Loucy (cell line): ENCODE results near the gene TNC.

ENCODE experiments used
- H2AFZ ChIP-seq: fragments of 200-600 bp; sonication (generic); 2 replicates; pipeline ENCODE4 v1.6.0; 2016; ENCODE audit warnings: antibody characterized with exemption, mild to moderate bottlenecking, low read length, moderate library complexity
- H3F3A ChIP-seq: fragments of 200-600 bp; 2 replicates; pipeline ENCODE4 v1.6.0; 2016; ENCODE audit warnings: antibody characterized with exemption, low read depth, mild to moderate bottlenecking
- H3K27me3 ChIP-seq: fragments of 200-600 bp; sonication (generic); 2 replicates; pipeline ENCODE4 v1.6.1; 2014; ENCODE audit warnings: low read length, mild to moderate bottlenecking; ENCODE audit not compliant: insufficient read depth, poor library complexity, severe bottlenecking
- H3K36me3 ChIP-seq: fragments of 200-600 bp; sonication (generic); 2 replicates; pipeline ENCODE4 v1.6.1; 2016; ENCODE audit warnings: low read length; ENCODE audit not compliant: insufficient read depth
- H3K4me1 ChIP-seq: fragments of 200-600 bp; sonication (generic); 2 replicates; pipeline ENCODE4 v1.5.1; 2014; ENCODE audit warnings: low read length, mild to moderate bottlenecking; ENCODE audit not compliant: insufficient read depth, poor library complexity, severe bottlenecking
- H3K4me2 ChIP-seq: fragments of 200-600 bp; sonication (generic); 2 replicates; pipeline ENCODE4 v1.6.0; 2014; ENCODE audit warnings: antibody characterized with exemption, low read length, low read depth, mild to moderate bottlenecking; ENCODE audit not compliant: poor library complexity, severe bottlenecking
- H3K4me3 ChIP-seq: fragments of 200-600 bp; sonication (generic); 2 replicates; pipeline ENCODE4 v1.5.1; 2014; ENCODE audit warnings: low read length, mild to moderate bottlenecking, mixed read lengths; ENCODE audit not compliant: poor library complexity, severe bottlenecking
- H3K79me2 ChIP-seq: fragments of 200-600 bp; sonication (generic); 2 replicates; pipeline ENCODE4 v1.6.1; 2014; ENCODE audit warnings: low read length; ENCODE audit not compliant: insufficient read depth
- H3K9ac ChIP-seq: fragments of 200-600 bp; sonication (generic); 2 replicates; pipeline ENCODE4 v1.6.0; 2014; ENCODE audit warnings: mild to moderate bottlenecking, low read depth, low read length, moderate library complexity; ENCODE audit not compliant: poor library complexity, severe bottlenecking
- H3K9me2 ChIP-seq: fragments of 200-600 bp; sonication (generic); replicated peaks from 2 replicates; pipeline ENCODE4 v1.6.1; 2016; ENCODE audit warnings: low read depth, low read length, mixed read lengths
- H3K9me3 ChIP-seq: fragments of 200-600 bp; sonication (generic); 2 replicates; pipeline ENCODE4 v1.6.1; 2014; ENCODE audit warnings: mild to moderate bottlenecking, antibody characterized with exemption, low read length, low read depth; ENCODE audit not compliant: insufficient read depth
- H4K20me1 ChIP-seq: fragments of 200-600 bp; sonication (generic); 2 replicates; pipeline ENCODE4 v1.6.0; 2014; ENCODE audit warnings: antibody characterized with exemption, low read length, mild to moderate bottlenecking; ENCODE audit not compliant: insufficient read depth, poor library complexity, severe bottlenecking
- CTCF ChIP-seq: fragments of 200-600 bp; sonication (generic); conservative IDR thresholded peaks from 2 replicates; pipeline ENCODE4 v1.5.1; 2014; ENCODE audit warnings: mild to moderate bottlenecking, antibody characterized with exemption, low read length
- EZH2phosphoT487 ChIP-seq: fragments of 200-600 bp; IDR thresholded peaks from 2 replicates; pipeline ENCODE4 v1.6.1; 2018; ENCODE audit warnings: antibody characterized with exemption, mild to moderate bottlenecking, moderate library complexity, borderline replicate concordance

The TNC gene

GRCh38 chr9:115080242-115080641 is 37.7 kb downstream of the TNC start:
- Histone ChIP-seq H3K9me2 (no peaks in the 10 kb centered on the region), H3F3A (no peaks in the 10 kb centered on the region), H3K4me2 (no peak overlapping the region), H3K4me1 (no peaks in the 10 kb centered on the region), H4K20me1 (no peaks in the 10 kb centered on the region), H3K79me2 (no peaks in the 10 kb centered on the region), H3K4me3 (no peak overlapping the region), H3K9ac (no peak overlapping the region), H3K27me3 (no peaks in the 10 kb centered on the region), H3K36me3 (no peaks in the 10 kb centered on the region), H3K9me3 (no peaks in the 10 kb centered on the region), H2AFZ (no peak overlapping the region)
- no peak for TF ChIP-seq CTCF
- no peak for TF ChIP-seq EZH2phosphoT487

GRCh38 chr9:115079156-115079555 is 38.8 kb downstream of the TNC start:
- H3K4me3 ChIP-seq, result no peak overlapping the region
- H3K27me3 ChIP-seq, result no peaks in the 10 kb centered on the region
- no peaks in the 10 kb centered on the region for H3K4me1 ChIP-seq
- H3K9me3 ChIP-seq, result no peaks in the 10 kb centered on the region
- no peak overlapping the region for H3K9ac ChIP-seq
- H3K36me3 ChIP-seq, result no peaks in the 10 kb centered on the region
- TF ChIP-seq EZH2phosphoT487, result no peak
- no peak for TF ChIP-seq CTCF
- H3K79me2 ChIP-seq, result no peaks in the 10 kb centered on the region
- H3K9me2 ChIP-seq, result no peaks in the 10 kb centered on the region
- H3F3A ChIP-seq, result no peaks in the 10 kb centered on the region
- H2AFZ ChIP-seq, result no peak overlapping the region
- H4K20me1 ChIP-seq, result no peaks in the 10 kb centered on the region
- no peak overlapping the region for H3K4me2 ChIP-seq

DNA sequence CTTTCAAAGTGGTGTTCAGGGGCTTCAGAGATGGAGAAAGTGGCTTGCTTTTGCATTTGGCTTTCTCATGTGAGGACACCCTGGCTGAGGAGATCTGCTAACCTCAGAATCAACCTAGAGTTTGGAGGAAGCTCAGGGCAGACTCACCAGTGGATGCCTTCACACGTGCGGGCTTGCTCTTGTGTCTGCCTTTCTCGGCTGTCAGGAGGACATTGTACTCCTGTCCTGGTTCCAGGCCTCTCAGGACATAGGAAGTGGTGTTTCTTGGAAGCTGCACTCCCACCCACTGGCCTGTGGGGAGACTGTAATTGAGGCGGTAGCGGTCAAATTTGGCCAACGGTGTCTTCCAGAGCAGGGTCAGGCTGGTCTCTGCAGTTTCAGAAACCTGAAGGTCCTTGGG is 44.5 kb downstream of the TNC start:
- H3K9me3 ChIP-seq, result no peaks in the 10 kb centered on the region
- H3K79me2 ChIP-seq, result no peaks in the 10 kb centered on the region
- H2AFZ ChIP-seq, result no peak overlapping the region
- no peaks in the 10 kb centered on the region for H3K9me2 ChIP-seq
- H3K4me3 ChIP-seq, result no peak overlapping the region
- H3F3A ChIP-seq, result no peaks in the 10 kb centered on the region
- H3K27me3 ChIP-seq, result no peaks in the 10 kb centered on the region
- no peak overlapping the region for H3K4me2 ChIP-seq
- H3K9ac ChIP-seq, result no peak overlapping the region
- no peaks in the 10 kb centered on the region for H3K36me3 ChIP-seq
- H3K4me1 ChIP-seq, result no peaks in the 10 kb centered on the region
- no peak for TF ChIP-seq EZH2phosphoT487
- TF ChIP-seq CTCF, result no peak
- H4K20me1 ChIP-seq, result no peaks in the 10 kb centered on the region
